Fibroblast of skin of left biceps (primary cell): Measurements from ENCODE around the gene GBP4.

Experiments
- DNase-seq, 2 experiments: peaks; one replicate each; pipeline ENCODE4 v3.0.0-alpha.2; 2013; ENCODE audit warnings: low read depth in 2 of 2

GBP4 gene

DNA sequence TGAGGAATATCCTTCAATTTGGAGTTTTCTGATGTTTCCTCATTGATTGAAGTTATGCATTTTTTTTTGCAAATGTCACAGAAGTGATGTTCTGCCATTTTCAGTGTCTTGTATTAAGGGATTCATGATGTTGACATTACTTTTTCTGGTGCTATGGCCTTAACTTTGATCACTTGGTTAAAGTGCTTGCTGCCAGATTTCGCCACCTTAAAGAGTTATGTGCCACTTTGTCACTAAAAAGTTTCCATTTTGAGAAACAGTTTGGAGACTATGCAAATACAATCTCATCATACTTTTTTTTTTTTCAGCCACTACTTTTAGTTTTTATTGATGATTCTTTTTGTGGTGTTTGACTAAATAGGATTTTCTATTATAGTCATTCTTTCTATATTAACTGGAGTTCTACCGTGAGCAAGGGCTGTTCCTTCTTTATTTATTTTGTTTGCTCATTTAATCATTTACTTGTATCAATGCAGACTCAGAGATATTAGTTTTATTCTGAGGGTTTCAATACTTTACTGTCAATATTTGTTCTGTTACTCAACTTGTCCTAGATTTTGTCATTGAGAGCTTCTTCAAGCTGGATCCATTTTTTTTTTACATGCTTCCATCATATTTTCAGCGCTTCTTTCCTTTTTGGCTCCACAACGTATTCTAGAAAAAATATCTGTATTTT, 26.1 kb downstream of the GBP4 start:
- DNase-seq, result no peak

DNA sequence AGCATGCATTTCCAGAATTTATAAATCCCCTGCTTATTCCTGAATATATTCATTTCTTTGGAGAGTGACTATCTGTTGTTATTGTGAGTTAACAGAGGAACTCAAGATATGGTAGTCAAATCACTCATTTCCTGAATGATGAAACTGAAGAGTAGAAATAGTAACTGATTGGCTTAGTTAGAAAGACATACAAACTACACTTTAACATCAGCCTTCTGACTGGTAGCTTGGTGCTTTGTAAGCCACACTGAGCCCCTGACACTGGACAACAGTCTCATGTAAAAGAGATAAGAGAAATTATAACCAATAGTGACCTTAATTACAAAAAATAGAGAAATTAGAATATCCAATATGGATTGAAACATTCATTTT, 27.7 kb downstream of the GBP4 start:
- no peak for DNase-seq

- no peak for DNase-seq
These were observed 28.3 kb downstream of the GBP4 start for GRCh38 chr1:89170170-89171066.

DNA sequence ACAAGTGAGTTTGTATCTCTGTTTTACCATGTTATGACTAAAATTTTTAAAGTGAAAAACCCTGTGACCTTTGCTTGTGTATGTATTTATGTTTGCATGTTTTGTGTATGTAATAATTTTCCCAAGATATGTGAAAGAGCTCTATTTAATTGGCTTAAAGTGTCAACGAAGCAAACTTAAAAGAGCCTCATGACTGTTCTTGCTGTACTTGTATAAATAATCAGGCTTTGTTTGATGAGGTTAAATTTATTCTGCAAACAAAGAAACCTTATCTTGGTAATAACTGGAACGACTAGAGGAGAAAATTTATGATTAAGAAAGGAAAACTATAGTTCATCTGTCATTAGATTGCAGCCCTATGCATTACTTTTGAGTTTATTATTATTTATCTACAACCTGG, 29.6 kb downstream of the GBP4 start:
- DNase-seq, result no peak

- no peak for DNase-seq
These were observed 31.0 kb downstream of the GBP4 start for GRCh38 chr1:89167590-89168230.

DNA sequence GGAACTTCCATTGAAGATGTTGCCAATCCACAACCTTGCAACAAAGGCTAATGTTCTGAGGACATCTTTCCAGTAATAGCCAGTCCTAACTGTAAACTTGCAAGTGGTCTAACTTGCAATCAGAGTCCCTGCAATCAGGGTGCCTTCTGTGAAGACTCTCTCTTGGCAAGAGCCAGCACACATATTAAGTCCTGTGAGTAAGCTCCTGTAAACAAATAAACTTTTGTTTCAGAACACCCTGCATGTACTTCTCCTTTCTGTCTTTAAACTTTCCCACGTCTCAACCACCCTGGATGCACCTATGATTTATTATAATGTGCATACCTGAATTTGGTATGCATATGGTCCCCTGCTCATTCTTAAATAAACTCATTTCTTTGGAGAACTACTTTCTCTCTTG, 32.0 kb downstream of the GBP4 start:
- DNase-seq, result no peak

- DNase-seq, result no peak
These were observed 32.9 kb downstream of the GBP4 start for GRCh38 chr1:89165811-89166210.

- DNase-seq, result no peak
These were observed 47.7 kb downstream of the GBP4 start for GRCh38 chr1:89151047-89151446.

DNA sequence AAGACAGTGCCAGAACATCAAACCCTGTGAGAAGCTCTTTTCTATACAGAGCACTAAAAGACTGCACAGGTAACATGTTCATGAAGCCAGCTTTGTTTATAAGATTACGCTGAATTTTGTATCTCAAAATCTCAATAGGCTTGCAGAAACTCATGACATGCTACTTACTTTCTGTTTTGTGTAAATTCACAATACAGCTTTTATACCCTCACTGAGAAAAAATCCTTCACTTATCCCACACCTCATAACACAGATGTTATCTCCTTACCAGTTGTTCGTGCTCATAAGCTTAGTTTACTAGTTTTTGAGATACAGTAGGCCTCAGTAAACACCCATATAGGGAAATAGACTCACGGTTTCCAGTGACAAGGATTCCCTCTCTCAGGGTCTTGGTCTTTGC, 48.8 kb downstream of the GBP4 start:
- DNase-seq, result no peak

DNA sequence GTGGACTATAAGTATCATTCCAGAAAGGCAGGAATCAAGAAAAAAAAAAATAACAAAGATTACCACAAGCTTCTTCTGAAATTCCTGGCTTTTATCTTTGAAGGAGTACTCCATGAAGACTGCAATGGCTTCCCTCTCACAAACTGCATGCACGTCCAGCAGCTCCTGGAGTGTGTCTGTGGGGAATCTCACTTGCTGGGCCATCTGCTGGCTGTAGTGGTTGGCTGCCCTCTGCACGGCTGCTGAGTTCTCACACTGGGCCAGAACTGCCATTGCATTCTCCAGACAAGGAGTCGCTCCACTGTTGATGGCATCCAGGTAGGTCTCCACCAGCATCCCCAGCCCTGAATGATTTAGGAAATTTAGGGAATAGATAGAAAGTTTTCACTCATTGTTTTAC, 49.5 kb downstream of the GBP4 start:
- DNase-seq, result no peak

DNA sequence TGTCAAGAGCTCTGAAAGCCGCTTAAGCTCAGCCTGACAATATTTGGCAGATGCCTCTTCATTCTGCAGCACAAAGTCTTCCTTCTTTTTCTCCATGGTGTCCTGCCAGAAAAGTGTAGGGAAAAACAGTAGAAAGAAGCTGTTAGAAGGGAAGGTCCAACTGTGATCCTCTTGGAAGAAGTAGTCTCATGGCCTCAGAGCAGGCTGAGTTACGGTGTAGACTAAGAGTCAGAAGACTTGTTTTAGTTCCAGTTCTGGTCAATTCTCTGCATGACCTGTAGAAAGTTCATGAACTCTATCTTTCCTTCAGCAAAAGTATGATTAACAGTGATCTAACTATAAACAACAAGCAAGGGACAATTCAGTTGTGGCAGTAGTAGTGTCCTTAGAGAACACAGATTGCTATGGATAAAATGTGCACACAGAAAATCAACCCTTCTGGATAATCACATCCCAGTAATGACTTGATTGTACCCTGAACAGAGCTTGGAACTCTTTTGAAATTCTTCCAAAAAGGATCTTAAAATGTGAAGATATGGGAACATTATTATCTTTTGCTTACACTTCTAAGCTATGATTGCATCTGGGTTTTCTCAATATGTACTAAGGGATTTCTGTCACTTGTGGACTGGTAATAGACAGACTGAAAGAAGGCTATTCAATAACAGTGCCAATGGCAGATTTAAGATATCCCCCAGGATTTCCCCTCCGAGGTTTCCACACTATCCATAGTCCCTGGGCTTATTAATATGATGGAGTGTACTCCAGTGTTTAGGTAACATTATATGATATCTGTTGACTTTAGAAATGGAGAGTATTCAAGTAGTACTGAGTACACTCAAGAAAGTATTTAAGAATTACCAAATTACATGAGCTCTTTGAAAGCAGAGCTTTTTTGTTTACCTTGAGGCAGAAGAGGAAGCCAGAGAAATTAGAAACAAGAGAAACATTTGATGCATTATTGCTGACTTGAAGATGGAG, 50.8 kb downstream of the GBP4 start:
- no peak for DNase-seq

- no peak for DNase-seq
These were observed 52.0 kb downstream of the GBP4 start for GRCh38 chr1:89146721-89147120.

GRCh38 chr1:89143484-89143883, 55.3 kb downstream of the GBP4 start:
- DNase-seq, result no peak

DNA sequence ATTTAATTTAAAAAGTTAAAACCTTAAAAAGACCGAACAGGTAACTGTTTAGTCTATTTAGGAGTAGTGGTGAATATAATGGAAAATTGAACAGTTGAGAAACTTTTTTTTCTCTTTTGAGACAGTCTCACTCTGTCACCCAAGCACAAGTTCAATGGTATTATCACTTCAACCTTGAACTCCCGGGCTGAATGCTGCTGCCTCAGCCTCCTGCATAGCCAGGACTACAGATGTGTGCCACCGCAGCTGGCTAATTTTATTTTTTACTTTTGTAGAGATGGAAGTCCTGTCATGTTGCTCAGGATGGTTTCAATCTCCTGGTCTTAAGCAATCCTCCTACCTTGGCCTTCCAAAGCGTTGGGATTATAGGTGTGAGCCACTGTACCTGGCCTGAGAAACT, 56.6 kb downstream of the GBP4 start:
- DNase-seq, result no peak

- no peak for DNase-seq
These were observed 65.0 kb downstream of the GBP4 start for GRCh38 chr1:89133747-89134146.
